ENCODE data around the gene SORBS2.
"Not testable (repeated sequence)": the region's sequence is repeated elsewhere in the genome, so short reads cannot be mapped to it uniquely, and the experiment has no call there.

The SORBS2 gene, protein sequence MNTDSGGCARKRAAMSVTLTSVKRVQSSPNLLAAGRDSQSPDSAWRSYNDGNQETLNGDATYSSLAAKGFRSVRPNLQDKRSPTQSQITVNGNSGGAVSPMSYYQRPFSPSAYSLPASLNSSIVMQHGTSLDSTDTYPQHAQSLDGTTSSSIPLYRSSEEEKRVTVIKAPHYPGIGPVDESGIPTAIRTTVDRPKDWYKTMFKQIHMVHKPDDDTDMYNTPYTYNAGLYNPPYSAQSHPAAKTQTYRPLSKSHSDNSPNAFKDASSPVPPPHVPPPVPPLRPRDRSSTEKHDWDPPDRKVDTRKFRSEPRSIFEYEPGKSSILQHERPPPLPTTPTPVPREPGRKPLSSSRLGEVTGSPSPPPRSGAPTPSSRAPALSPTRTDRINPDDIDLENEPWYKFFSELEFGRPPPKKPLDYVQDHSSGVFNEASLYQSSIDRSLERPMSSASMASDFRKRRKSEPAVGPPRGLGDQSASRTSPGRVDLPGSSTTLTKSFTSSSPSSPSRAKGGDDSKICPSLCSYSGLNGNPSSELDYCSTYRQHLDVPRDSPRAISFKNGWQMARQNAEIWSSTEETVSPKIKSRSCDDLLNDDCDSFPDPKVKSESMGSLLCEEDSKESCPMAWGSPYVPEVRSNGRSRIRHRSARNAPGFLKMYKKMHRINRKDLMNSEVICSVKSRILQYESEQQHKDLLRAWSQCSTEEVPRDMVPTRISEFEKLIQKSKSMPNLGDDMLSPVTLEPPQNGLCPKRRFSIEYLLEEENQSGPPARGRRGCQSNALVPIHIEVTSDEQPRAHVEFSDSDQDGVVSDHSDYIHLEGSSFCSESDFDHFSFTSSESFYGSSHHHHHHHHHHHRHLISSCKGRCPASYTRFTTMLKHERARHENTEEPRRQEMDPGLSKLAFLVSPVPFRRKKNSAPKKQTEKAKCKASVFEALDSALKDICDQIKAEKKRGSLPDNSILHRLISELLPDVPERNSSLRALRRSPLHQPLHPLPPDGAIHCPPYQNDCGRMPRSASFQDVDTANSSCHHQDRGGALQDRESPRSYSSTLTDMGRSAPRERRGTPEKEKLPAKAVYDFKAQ (N-terminal part only)

DNA sequence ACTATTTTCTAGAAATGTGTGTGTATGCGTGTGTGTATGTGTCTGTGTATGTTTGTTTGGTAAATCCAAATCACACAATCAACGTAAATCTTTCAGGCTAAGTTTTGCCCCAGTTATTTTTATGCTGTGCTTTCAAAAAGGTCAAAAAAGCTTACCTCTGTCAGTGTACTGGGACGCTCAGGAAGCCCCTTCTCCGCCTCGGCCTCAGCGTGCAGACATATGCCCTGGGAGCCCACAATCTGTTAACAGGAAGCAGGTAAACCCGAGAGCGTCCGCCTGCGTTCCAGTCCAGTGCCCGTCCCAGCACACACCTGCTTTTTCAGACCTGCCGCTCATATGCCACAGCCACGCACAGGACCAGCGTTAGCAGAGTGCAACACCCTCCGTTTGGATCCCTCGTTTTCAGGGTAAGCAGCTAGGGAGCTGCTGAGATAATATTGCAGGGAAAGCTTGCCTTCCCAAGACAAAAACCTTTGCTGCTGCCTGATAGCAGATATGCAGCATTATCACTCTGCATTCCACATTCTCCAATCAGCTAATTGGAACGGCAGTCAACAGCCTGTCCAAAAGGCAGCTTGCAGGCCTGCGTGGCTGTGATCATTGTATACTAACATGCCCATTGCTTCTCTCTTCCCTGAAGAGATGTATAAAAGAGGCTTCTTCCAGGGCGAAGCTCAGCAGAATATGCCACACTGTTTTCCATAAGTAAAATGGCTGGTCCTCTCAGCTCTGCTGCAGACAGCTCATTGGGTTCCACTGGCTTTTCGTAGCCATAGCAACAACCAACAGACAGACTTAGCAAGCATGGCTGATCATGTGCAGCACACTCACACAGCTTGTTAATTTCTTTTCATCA lies at the start of gene SORBS2:
TSS of gene SORBS2 (minus strand) at position 686 of the 856 bp plus-strand sequence. CDS start 121,623 bp downstream, outside the sequence.
- peak; percentile 67 for DNase-seq (ENCODE audit: low read depth)

GRCh38 chr4:185859111-185859510 lies 47.1 kb upstream of the SORBS2 start:
- no peak for DNase-seq (ENCODE audit: low read depth)

DNA sequence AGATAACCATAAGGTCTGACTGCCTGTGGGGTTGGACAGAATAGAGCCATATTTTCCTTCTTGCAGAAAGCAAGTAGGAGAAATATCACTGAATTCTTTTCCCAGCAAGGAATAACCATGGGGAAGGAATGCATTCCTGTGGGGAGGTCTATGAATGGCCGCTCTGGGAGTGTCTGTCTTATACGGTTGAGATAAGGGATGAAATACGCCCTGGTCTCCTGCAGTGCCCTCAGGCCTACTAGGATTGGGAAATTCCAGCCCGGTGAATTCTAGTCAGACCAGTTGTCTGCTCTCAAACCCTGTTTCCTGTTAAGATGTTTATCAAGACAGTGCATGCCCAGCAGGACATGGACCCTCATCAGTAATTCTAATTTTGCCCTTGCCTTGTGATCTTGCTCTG lies 45.6 kb upstream of the SORBS2 start:
- not testable (repeated sequence) for DNase-seq (ENCODE audit: low read depth)

DNA sequence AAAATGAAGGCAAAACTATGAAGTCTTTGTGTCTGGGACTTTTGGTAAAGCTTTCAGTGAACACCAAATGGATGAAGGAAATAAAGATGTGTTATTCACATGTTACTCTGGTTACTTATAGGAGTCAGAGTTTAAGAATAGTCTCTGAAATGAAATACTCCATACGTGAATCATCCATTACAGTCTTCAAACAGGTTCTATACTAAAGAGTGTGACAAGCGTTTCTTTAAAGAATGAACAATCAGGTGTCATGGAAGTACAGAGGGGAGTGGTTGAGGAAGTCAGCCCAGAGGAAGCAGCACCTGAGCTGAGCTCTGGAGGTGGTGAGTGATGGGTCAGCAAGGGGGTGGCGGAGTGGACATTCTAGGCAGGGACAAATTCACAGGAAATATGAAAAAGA lies 41.8 kb upstream of the SORBS2 start:
- no peak for DNase-seq (ENCODE audit: low read depth)

DNA sequence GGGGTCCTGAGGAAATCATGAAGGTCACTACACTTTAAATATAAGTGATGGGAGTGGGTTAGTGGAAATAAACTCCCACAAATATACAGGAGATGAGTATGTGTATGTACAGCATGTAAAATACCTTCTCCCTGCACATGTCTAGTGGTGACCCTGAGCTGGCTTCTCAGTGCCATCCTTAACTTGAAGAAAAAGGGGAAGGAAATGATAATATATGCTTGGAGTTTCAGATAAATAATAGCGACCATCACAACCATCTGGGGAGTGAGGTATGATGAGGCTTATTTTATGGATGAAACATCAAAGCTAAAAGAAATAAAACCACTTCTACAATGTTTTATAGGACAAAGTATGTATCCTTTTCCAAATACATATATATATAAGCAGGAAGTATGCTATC lies 41.0 kb upstream of the SORBS2 start:
- no peak for DNase-seq (ENCODE audit: low read depth)

- no peak for DNase-seq (ENCODE audit: low read depth)
Observed at GRCh38 chr4:185849664-185850550, 37.9 kb upstream of the SORBS2 start.

DNA sequence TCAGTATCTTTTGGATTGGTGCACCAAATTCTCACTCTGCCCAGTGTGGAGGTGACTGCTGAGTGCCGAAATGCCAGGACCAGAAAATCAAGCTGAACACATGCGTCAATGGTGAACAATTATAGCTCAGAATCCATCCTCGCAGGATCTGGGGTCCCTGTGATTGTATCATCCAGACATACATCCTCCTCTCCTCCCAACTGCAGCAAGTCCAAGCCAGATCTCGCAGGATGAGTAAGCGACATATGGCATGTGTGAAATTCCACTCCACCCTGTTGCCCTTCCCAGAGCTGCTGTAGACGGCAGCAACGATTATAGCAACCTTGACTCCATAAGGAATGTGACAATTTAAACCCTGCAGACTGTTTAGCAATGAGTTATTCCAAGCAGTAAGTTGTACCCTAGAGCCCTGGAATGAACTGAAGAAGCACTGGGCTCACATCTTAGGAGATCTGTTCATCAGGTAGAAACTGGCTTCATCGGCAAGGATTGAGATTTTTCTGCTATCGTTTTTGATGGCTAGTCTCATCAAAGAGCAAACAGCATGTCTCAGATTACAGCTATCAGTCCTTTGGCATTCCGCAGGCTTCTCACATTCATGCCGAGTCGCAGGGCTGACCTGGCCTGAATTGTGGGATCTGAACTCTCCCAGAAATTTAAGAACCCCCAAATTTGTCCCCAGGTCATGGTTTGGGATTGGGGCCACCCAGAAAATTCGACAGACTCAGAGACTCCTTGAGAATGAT lies 35.5 kb upstream of the SORBS2 start:
- no peak for DNase-seq (ENCODE audit: low read depth)

DNA sequence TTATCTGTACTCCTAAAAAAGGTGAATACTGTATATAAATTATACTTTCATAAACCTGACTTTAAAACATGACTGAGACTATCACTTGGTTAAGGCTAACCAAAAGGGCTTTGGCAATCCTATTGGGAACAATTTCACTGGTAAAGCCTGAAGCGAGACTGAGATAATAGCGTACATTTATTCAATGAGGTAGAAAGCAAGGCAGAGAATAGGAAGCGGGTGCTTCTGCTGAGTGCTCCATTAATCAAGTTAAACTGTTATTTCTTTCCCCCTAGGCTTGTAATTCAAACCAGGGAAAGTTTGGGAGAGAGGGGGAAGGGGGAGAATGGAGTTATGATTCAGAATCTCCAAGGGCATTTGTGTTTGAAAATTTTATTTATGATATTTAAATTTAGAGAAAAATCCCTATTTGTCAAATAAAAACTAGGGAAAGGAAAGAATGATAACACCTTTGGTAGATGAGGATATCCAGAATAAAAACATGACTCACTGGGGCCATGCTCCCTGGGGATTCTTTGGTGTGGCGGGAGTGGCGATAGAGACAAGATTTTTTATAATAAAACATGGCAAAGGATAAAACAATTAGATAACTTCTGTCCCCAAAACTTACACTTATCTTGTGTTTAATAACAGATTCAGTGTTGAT lies 34.6 kb upstream of the SORBS2 start:
- DNase-seq (ENCODE audit: low read depth): no peak

GRCh38 chr4:185845966-185846365 lies 34.0 kb upstream of the SORBS2 start:
- DNase-seq (ENCODE audit: low read depth): no peak

GRCh38 chr4:185841451-185841850 lies 29.5 kb upstream of the SORBS2 start:
- DNase-seq (ENCODE audit: low read depth): no peak

DNA sequence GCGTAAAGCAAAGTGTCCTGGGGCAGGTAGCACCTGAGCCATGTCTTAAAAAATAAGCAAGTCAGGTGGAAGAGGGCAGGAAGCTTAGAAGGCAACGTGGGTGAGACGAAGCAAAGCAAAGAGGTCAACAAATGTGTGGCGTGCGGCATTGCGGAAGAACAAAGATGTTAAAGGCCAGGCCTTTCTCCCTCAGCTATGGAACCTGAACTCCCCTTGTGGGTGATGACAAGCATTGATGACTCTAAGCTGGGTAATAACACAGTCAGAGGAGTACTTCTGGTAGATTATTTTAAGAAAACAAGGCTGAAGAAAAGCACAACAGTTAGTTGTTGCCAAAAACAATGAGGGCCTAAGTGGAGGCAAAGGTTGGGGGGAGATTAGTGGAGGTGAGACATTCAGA lies 29.0 kb upstream of the SORBS2 start:
- DNase-seq (ENCODE audit: low read depth): no peak

DNA sequence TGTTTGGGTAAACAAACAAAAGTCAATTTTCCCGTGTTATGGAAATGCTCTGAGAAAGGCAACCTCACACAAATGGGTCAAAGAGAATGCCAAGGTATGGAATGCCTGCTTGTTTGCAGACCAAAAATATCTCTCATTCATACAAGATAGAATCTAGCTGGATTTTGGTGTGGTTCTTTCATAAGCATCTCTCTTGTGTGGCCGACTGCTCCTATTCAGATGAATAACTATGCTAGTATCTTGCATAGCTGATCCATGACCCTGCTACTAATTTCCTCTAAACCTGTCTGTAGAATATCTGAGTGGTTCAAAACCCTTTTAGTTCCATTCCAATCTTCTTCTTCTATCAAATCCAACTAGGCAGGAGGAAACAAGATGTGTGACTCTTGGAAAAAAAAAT lies 28.2 kb upstream of the SORBS2 start:
- no peak for DNase-seq (ENCODE audit: low read depth)

DNA sequence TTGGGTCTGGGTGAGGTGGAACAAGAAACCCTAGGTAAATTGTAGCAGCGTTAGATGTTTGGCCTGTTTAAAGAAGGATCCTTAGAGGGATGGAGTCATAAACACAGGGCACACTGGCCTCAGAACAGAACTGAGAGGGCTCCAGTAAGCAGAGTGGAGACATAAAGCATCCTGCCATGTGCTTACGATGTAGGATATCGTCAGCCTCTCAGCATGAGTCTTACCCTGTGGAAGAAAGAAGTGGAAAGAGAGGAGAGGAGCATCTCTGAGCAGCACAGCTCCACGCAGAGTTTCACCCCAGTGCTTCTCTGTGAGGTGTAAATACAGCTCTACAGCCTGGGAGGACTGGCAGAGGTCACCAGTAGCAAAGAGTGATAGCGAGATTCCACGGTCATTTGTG lies 27.8 kb upstream of the SORBS2 start:
- DNase-seq (ENCODE audit: low read depth): no peak

DNA sequence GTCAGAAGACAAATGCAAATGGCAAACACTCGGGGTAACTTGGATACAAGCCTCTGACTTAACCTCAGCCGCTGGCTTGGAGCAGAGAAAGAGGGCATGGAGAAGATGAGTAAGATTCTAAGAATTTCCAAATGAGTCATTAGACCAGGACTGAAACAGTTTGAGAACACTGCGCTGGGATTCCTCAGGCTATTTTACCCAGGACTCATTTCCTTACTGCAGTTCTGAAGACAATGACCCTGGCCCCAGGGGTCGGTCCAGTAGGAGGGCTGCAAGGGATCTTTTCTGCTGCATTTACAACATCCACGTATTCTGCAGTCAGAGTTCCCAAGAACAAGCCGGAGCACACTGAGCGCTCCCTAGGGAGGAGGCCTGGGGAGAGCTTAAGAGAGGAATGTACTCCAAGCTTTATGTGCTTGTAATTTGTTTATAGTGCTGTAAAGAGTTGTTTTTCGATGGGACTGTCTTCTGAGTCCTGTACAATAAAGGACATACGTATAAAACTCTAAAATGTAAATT lies 27.3 kb upstream of the SORBS2 start:
- peak; percentile 91 for DNase-seq (ENCODE audit: low read depth)

GRCh38 chr4:185838514-185839193 lies 26.7 kb upstream of the SORBS2 start:
- DNase-seq (ENCODE audit: low read depth): no peak

DNA sequence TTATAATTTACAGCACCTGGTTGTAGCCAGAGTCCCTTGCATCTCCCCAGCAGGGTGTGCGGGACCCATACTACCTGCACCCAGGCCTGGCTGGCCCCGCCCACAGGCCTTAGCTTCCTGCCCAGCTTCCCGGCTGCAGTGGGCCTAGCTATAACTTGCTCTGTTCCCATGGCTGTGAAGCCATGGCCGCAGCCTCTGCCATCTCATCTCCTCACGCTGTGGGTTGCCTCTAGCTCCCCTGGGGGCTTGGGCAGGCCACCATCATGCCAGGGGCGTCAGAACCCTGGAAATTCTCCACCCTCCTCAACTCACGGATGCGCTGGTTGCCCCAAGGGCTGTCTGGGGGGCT lies 26.1 kb upstream of the SORBS2 start:
- DNase-seq (ENCODE audit: low read depth): no peak

DNA sequence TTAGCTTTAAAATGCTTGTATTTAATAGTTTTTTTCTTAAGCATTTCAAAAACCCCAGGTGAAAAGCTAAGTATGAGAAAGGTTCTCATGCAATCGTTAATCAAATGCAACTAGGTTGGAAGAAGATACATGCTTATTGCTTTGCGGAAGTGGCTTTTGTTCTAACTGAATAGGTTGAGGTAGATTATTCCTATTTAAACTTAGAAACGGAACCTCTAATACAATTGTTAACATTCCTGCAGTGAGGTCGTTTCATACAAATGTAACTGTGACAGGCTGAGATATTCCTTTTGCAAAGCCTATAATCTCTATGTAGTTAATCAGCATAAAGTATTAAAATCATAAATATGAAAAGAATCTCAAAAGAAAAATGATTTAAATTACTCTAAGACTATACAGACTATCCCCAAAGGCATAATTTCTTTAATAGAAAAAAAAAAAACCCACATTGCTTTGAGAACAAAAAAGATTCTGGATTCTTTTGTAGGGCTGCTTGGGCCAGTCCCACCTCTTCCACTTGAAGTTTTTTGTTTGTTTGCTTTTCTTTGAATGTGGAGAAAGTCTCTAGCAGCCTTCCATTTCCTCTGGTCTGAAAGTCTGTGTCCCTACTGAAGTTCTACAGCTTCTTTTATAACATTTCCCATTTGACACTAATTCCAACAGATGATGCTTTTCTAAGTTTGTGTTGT lies 25.6 kb upstream of the SORBS2 start:
- no peak for DNase-seq (ENCODE audit: low read depth)
